Fibroblast of pulmonary artery (primary cell): ENCODE measurements around the gene TCP10L.
"Not testable (repeated sequence)": the region's sequence is repeated elsewhere in the genome, so short reads cannot be mapped to it uniquely, and the experiment has no call there.

Source experiments
- DNase-seq: peaks from one replicate; pipeline ENCODE4 v3.0.0-alpha.2; 2010; ENCODE audit warnings: low read depth
- H3K4me3 ChIP-seq: replicated peaks from 2 replicates; pipeline ENCODE4 v1.5.1; 2011; ENCODE audit warnings: low read depth, mild to moderate bottlenecking, control low read depth, low read length, moderate library complexity
- TF ChIP-seq, protein P1 (sequence below): IDR thresholded peaks from 2 replicates; pipeline ENCODE4 v1.5.1; 2011; ENCODE audit warnings: mild to moderate bottlenecking, control low read depth, low read length, inconsistent platforms; ENCODE audit errors: missing control alignments

The TCP10L gene, protein sequence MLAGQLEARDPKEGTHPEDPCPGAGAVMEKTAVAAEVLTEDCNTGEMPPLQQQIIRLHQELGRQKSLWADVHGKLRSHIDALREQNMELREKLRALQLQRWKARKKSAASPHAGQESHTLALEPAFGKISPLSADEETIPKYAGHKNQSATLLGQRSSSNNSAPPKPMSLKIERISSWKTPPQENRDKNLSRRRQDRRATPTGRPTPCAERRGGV

DNA sequence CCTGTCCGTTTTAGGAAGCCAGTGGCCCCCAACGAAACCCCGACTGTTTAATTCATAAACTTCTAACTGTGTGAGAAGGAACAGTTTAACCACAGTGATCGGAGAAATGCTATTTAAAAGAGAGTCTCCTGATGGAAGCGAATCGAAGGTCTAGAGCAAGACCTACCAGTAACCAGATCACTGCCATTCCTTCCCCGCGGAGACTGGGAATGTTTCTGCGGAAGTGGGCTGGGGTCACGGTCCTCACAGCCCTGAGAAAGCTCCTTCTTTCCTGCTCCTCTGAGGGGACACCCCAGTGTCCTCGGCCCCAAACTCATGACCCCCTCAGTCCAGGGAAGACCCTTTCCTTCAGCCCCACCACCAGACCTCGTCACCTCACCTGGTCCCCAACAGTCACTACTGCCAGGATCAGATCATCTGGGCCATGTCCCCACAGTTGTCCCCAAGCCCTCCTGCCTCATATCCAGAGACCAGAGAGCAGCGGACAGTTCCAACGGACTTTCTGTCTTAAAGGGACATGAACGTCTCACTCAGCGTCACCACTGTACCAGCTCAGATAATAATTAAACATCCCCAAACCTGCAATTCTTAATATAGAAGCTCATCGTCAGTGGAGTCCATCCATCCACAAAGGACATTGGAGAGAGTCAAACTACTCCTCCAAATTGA is at the start of gene TCP10L:
Gene TCP10L, minus strand, starts transcription at position 482 of the 669 bp plus-strand sequence. CDS start 1,219 bp downstream, outside the sequence.
- TF ChIP-seq, protein P1, sequence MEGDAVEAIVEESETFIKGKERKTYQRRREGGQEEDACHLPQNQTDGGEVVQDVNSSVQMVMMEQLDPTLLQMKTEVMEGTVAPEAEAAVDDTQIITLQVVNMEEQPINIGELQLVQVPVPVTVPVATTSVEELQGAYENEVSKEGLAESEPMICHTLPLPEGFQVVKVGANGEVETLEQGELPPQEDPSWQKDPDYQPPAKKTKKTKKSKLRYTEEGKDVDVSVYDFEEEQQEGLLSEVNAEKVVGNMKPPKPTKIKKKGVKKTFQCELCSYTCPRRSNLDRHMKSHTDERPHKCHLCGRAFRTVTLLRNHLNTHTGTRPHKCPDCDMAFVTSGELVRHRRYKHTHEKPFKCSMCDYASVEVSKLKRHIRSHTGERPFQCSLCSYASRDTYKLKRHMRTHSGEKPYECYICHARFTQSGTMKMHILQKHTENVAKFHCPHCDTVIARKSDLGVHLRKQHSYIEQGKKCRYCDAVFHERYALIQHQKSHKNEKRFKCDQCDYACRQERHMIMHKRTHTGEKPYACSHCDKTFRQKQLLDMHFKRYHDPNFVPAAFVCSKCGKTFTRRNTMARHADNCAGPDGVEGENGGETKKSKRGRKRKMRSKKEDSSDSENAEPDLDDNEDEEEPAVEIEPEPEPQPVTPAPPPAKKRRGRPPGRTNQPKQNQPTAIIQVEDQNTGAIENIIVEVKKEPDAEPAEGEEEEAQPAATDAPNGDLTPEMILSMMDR = no peak

DNA sequence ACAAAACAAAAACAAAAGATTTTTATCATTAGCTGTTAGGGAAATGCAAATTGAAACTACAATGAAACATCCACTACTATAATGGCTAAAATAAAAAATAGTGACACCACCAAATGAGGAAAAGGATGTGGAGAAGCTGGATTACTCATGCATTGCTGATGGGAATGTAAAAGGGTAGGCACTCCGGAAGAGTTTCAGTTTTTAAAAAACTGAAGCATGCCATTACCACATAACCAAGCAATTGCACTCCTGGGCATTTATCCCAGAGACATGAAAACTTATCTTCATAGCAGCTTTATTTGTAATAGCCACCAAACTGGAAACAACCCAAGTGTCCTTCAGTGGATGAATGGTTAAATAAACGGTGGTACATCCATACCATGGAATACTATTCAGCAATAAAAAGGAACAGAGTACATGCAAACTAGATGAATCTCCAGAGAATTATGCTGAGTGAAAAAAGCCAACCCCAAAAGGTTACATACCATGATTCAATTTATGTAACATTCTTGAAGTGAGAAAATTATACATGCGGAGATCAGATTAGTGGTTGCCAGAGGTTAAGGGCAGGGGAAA is 41.4 kb upstream of the TCP10L start:
- peak; percentile 60 for DNase-seq
- TF ChIP-seq, protein P1 = no peak
- no peak overlapping the region for H3K4me3 ChIP-seq

More for the DNA sequence above, at the start of gene TCP10L:
- no peak for DNase-seq
- H3K4me3 ChIP-seq = no peak within 1 kb of the TSS

DNA sequence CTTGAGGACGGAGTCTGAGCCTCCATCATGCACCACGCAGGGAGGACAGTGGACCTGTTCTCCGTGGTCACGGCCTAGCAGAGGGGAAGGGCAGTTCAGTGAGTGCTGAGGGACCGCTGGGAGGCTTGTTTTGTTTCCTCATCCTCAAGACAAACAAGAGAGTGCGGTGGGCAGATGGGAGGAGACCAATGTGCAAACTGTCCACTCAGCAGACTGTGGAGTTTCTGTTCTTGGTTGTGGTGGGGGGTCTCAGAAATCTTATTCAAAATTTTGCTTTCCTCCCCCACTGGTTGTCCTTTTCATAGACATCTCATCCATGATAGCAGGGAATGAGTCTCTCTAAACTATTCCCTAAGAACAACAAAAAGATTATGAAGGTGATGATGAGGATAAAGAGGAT is 32.9 kb upstream of the TCP10L start:
- H3K4me3 ChIP-seq, DNase-seq: not testable (repeated sequence)

DNA sequence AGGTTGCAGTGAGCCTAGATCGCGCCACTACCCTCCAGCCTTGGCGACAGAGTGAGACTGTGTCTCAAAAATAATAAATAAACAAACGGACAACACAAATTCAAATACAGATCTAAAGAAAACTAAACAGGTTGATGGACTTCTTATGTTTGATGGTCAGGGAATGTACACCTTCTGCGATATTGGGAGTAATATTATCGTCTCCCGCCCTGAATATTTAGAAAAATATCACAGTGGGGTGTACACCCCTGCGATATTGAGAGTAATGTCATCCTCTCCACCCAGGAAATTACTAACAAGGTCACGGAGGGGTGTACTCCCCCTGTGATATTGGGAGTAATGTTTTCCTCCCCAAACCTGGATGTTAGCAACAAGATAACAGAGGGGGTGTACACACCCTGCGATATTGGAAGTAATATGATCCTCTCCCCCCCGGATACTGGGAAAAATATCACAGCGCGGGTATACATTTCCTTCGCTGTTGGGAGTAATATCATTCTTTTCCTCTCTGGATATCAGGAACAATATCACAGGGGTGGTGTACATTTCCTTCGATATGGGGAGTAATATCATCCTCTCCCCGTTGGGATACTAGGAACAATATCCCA is 28.2 kb upstream of the TCP10L start:
- DNase-seq = no peak
- TF ChIP-seq, protein P1 = no peak
- peak overlapping the region; percentile 92 for H3K4me3 ChIP-seq

DNA sequence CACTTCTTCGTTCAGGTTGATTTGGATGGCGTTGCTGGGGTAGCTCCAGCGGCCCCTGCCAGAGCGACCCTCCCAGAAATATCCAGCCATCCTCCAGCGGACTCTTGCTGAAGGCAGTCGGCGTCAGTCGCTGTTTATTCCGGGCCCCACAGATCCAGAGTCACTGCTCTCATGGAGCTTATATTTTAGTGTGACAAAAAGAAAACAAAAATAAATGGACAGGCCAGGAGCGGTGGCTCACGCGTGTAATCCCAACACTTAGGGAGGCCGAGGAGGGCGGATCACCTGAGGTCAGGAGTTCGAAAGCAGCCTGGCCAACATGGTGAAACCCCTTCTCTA is 27.6 kb upstream of the TCP10L start:
- DNase-seq = no peak
- TF ChIP-seq, protein P1 = no peak
- peak overlapping the region; percentile 92 for H3K4me3 ChIP-seq

DNA sequence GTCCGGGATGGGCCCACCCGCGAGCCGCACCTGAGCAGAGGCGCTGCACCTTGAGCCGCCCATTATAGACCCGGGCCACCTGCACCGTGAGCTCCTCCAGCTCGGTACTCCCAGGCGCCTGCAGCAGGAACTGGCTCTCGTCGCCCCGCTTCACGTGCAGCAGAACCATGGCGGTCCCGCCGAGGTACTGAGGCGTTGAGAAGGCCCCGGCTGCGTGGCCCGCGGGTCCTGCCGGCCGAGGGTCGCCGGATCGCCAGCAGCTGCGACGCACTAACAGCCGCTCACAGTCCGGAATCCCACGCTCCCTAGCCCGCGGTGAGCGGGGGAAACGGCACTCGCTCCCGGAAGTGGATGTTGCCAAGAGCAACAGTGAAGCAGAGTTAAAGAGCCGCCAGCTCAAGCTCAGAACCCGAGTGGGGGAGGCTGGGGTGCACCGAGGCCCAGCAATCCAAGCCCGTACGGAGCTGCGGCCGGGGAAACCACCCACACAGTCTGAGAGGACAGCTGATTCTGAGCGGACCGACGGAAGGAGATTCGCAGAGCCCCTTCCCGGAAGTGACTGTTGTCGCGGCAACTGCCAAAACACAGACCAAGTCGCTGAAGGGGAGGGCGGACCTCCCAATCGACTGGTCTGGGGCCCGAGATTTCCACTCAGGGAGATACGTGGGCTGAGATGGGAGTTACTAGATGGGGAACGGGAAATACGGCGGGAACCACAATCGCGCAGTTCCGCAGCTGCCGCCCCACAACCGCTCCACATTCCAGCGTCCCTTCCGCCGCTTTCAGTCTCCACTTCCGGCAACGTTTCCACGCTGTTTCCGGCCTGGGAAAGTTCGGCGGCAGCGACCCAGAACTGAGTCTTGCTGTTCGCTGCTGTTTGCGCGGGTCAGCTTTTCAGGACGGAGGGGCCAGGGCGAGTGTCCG is 27.0 kb upstream of the TCP10L start, which contains the start of gene CFAP298:
Gene CFAP298, minus strand, starts transcription at position 303 of the 924 bp plus-strand sequence. Its CDS starts 134 bp downstream, at position 169.
- DNase-seq = peak; percentile 97
- TF ChIP-seq, protein P1 = no peak
- peak within 1 kb of the TSS; percentile 92 for H3K4me3 ChIP-seq
